HG03520 (cell line): Measurements from ENCODE around the gene LCNL1.

Experiments
- ATAC-seq: cut with Tn5 transposase; IDR thresholded peaks from one replicate; pipeline ENCODE4 v1.9.1; 2021; ENCODE audit warnings: mild to moderate bottlenecking, moderate library complexity; ENCODE audit not compliant: unreplicated experiment

LCNL1 gene

GRCh38 chr9:137009217-137009616 is 26.4 kb downstream of the LCNL1 start:
- ATAC-seq, result no peak

- ATAC-seq, result no peak
These were observed 27.3 kb downstream of the LCNL1 start for GRCh38 chr9:137009938-137010732.

DNA sequence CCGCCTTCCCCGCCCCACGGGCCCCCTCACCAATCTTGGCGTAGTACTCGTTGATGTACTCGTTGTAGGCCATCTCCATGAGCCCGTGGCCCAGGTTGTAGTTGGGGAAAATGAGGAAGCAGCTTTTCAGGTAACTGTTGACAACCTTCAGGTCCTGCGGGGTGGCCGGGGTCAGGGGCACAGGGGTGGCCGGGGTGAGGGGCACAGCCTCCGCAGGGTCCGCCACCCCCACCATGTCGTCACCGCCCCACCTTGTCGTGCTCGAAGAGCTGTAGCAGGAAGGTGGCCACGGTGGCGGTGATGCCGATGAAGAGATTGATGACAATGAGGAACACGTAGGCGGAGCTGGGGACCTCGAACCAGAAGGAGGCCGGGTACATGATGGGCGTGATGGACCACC is 28.4 kb downstream of the LCNL1 start:
- no peak for ATAC-seq

DNA sequence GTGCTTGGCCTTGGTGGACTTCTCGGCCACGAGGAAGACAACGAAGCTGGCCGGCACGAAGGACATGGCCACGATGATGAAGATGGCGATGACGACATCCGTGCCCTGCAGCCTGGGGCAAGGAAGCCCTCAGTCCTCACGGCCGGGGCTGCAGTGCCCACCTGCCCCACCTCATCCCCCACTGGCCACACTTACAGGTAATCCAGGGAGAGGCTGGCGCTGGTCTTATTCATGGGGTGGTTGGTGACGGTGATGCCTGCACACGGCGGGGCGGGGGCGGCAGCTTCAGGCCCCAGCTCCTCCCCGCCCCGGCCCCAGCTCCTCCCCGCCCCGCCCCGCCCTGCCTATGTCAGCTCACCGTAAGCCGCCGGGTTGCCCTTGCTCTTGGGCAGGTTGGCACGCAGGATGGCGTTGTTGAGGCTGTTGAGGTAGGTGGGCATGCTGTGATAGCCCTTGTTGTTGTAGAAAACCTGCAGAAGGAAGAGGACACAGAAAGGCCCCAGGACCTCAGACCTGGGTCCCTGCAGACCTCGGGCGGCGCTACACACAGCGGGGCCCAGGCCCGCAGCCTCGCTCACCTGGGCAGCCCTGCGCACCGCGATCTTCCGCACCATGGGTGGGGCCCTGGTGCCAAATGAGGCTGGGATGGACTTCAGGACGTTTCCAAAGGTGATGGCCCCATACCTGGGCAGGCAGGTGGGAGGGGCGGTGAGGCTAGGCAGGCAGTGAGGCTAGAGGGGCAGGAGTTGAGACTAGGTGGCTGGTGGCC is 29.3 kb downstream of the LCNL1 start:
- no peak for ATAC-seq

- no peak for ATAC-seq
These were observed 30.1 kb downstream of the LCNL1 start for GRCh38 chr9:137012694-137013570.

DNA sequence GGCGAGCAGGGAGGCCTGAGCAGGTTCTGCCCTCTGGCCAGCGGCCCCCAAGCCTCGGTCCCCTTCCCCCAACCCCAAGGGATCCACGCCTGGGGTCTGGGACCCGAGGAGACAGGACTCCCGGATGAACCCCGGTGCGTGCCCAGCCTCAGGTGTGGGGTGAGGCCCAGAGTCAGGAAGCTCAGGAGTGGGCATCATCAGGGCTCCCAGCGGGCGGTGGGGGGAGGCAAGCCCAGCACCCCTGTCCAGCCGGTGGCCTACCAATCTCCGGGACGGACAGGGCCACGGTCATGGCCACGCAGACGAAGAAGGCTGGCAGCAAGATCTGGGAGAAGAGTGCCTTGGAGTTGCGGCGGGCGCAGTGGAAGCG is 30.8 kb downstream of the LCNL1 start:
- no peak for ATAC-seq

GRCh38 chr9:137014166-137014565 is 31.4 kb downstream of the LCNL1 start:
- no peak for ATAC-seq

GRCh38 chr9:137014776-137015539 is 32.2 kb downstream of the LCNL1 start:
- no peak for ATAC-seq

DNA sequence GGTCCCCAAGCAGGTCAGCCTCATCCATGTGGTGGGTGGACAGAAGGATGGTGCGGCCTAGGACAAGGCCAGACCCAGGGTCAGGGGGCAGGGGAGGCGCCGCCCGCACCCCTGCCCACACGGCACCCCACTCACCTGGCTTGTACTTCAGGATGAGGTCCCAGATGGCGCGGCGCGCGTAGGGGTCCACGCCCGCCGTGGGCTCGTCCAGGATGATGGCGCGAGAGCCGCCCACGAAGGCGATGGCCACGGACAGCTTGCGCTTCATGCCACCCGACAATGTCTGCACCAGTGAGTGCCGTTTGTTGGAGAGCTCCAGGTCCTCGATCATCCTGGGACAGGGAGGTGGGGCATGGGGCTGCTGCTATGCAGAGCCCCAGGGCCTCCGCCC is 32.7 kb downstream of the LCNL1 start:
- no peak for ATAC-seq

GRCh38 chr9:137015976-137016375 is 33.2 kb downstream of the LCNL1 start:
- no peak for ATAC-seq

- ATAC-seq, result no peak
These were observed 33.6 kb downstream of the LCNL1 start for GRCh38 chr9:137016436-137016835.

- ATAC-seq, result no peak
These were observed 34.3 kb downstream of the LCNL1 start for GRCh38 chr9:137017071-137017470.

- no peak for ATAC-seq
These were observed 35.2 kb downstream of the LCNL1 start for GRCh38 chr9:137017791-137018497.

GRCh38 chr9:137018761-137019559 is 36.2 kb downstream of the LCNL1 start:
- ATAC-seq, result no peak

GRCh38 chr9:137019891-137020683 is 37.3 kb downstream of the LCNL1 start:
- ATAC-seq, result no peak

DNA sequence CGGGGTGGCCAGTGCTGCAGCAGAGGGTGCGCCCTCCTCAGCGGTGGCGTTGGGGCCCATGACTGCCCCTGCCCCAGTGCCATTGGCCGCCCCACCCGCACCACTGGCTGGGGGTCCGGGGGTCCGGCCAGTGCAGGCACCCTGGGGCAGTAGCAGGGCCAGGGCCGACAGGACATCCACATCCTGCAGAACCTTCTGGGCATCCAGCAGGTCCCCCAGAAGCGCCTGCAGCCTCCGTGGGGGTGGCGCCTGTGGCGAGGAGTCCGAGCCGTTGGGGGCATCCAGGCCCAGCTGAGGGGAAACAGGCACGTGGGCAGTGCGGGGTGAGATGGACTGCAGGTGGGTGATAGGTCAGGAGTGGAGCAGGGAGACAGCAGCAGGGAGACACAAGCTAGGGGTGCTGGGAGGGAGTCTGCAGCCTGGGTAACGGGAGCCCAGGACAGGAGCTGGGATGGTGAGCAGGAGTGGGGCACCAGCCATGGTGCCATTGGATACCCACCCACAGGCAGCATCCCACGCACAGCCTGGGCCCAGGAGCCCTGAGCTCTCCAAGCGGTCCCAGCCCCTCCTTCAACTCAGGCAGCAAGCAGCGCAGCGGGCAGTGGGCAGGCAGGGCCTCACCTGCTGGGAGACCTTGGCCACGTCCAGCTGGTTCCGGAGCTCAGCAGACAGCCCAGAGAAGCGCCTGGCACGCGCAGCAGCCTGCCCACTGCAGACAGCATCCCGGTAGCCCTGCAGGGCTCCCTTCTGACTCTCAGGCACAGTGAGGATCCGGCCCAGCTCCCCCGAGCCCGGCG is 38.2 kb downstream of the LCNL1 start:
- no peak for ATAC-seq

DNA sequence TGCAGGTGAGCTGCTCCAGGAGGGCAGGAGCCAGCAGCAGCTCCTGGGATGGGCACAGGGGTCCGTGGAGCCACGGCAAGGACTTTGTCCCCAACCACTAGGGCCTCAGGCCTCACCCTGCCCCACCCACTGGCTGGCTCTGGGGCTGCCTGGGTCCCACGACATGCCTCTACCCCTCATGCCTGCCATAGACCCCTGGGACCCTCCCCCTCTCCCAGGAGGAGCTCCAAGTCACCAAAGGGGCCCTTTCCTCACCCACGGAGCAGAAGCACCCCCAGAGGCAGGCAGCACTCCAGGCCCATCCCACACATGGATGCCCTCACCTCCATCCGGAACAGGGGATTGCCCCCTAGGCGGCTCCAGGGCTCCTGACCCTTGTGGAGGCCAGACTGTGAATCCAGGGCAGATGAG is 38.8 kb downstream of the LCNL1 start:
- no peak for ATAC-seq
